ENCODE results near the gene TMUB2. TPM values are rescaled to one million over a fixed set of nuclear protein-coding genes. Genes with fewer than 3 reads are reported as not detected.
A peak's percentile ranks its signal among the peaks of the same experiment; 100 is the strongest.

TMUB2 gene
- total RNA-seq, 2 donors from 2014 or later: 22.6 to 31.0 TPM

DNA sequence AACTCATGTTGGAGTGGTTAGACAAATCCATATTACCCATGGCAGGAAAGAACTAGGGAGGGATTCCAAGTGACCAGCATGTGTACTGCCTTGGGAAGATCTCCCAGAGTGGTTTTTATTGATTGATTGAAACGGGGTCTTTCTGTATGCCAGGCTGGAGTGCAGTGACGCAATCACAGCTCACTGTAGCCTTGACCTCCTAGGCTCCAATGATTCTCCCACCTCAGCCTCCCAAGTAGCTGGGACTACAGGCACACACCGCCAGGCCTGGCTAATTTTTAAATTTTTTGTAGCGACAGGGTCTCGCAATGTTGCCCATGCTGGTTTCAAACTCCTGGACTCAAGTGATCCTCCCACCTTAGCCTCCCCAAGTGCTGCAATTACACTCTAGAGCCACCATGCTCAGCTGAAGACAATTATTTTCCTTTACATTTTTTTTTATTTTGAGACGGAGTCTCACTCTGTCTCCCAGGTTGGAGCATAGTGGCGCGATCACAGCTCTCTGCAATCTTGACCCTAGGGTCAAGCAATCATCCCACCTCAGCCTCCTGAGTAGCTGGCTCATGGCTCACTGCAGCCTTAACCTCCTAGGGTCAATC is 2.5 kb upstream of the TMUB2 start:
- Histone ChIP-seq H3K9me3 (no peaks in the 10 kb centered on the region), H3K27me3 (no peaks in the 10 kb centered on the region), H3K4me1 (peaks cover 35% of the 10 kb centered on the region), H3K36me3 (replicated peaks in 1 of 2; ENCODE audit: insufficient read depth in 1 of 2, low read depth in 2 of 2) (no peaks in the 10 kb centered on the region), H3K4me3 (no peak overlapping the region), H3K27ac (no peak overlapping the region)
- DNase-seq (no peak), ATAC-seq (no peak)
- intact Hi-C loops (cut with DNase I): no loop called here
- WGBS, 2 donors: 74 to 75% methylated on average over 8 of the region's 8 CpGs
- TF ChIP-seq, protein P1, sequence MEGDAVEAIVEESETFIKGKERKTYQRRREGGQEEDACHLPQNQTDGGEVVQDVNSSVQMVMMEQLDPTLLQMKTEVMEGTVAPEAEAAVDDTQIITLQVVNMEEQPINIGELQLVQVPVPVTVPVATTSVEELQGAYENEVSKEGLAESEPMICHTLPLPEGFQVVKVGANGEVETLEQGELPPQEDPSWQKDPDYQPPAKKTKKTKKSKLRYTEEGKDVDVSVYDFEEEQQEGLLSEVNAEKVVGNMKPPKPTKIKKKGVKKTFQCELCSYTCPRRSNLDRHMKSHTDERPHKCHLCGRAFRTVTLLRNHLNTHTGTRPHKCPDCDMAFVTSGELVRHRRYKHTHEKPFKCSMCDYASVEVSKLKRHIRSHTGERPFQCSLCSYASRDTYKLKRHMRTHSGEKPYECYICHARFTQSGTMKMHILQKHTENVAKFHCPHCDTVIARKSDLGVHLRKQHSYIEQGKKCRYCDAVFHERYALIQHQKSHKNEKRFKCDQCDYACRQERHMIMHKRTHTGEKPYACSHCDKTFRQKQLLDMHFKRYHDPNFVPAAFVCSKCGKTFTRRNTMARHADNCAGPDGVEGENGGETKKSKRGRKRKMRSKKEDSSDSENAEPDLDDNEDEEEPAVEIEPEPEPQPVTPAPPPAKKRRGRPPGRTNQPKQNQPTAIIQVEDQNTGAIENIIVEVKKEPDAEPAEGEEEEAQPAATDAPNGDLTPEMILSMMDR (IDR thresholded peaks at IDR 0.05): no peak
- no peak for TF ChIP-seq POLR2A (IDR thresholded peaks at IDR 0.05)

DNA sequence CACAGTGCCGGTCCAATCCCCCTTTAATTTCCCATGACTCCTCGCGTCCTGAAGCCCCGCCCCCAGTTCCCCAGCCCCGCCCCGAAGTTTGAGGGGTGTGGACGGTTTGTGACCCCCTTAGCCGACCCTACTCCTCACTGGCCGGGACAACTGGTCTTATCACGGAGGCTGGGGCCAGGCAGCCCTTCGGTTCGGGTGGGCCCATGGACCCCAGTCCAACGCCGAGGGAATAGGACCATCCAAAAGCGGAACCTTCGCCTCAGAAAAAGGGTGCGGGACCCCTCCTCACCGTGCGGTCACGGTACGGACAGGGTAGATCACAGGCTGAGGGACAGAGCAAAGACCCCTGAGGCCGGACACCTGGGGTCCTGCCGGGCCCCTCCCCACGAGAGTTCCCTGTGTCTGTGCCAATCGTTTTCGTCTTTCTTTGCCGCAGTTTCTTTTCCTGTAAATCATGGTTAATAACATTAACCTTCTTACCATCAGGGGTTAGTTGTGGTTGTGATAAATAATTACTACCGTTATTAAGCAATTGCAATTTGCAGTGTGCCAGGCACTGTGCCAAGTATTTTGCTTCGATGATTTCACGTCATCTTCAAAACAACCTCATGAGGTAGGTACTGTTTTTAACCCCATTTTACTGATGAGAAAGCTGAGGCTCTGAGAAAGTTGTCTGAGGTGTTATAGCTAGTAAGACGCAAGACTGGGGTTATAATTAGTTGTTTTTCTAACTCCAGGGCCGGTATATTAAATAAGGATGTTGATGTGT is 543 bp downstream of the TMUB2 start:
- H3K4me3 ChIP-seq: peak overlapping the region; percentile 55 to 62
- H3K4me1 ChIP-seq: peaks cover 35% of the 10 kb centered on the region
- H3K27ac ChIP-seq: peak overlapping the region; percentile 81 to 98 (median 97)
- no peaks in the 10 kb centered on the region for H3K36me3 ChIP-seq (replicated peaks in 1 of 2; ENCODE audit: insufficient read depth in 1 of 2, low read depth in 2 of 2)
- TF ChIP-seq, protein P1 (IDR thresholded peaks at IDR 0.05): no peak
- no peak for TF ChIP-seq POLR2A (IDR thresholded peaks at IDR 0.05)
- peak in 1 of 4 donors; percentile 36 for DNase-seq
- no peaks in the 10 kb centered on the region for H3K9me3 ChIP-seq
- peak; percentile 49 for ATAC-seq
- no peaks in the 10 kb centered on the region for H3K27me3 ChIP-seq
- intact Hi-C loops (cut with DNase I): no loop called here
- 1 to 4% methylated on average over 17 to 32 of the region's 32 CpGs for WGBS, 2 donors

DNA sequence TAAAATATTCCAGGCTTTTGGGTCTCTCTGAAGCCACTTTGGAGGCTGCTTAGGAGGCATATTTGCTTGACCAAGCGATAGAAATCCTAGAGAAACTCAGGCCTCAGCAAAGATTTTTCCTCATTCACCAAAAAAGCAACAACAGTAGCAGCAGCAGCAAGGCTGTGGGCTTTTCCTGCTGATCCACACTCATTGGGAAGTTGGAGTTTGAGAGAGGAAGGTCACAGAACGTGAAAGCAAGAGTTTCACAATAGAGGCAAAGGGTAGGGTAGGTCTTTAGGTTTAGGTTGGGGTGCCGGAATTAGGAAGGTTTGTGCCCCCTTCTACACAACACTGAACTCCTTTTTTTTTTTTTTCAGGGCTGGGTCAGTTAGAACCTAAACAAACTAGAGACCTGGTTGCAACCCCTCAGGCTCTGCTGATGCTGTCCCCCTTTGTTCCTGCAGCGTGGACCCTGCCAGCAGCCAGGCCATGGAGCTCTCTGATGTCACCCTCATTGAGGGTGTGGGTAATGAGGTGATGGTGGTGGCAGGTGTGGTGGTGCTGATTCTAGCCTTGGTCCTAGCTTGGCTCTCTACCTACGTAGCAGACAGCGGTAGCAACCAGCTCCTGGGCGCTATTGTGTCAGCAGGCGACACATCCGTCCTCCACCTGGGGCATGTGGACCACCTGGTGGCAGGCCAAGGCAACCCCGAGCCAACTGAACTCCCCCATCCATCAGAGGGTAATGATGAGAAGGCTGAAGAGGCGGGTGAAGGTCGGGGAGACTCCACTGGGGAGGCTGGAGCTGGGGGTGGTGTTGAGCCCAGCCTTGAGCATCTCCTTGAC is 2.0 kb downstream of the TMUB2 start:
- Histone ChIP-seq H3K4me3 (no peak overlapping the region), H3K9me3 (no peaks in the 10 kb centered on the region), H3K4me1 (peaks cover 35% of the 10 kb centered on the region), H3K27ac (peak overlapping the region in 1 of 4 donors; percentile 98), H3K27me3 (no peaks in the 10 kb centered on the region), H3K36me3 (replicated peaks in 1 of 2; ENCODE audit: insufficient read depth in 1 of 2, low read depth in 2 of 2) (no peaks in the 10 kb centered on the region)
- WGBS, 2 donors: 84 to 87% methylated on average over 9 to 11 of the region's 12 CpGs
- intact Hi-C loops (cut with DNase I): no loop called here
- no peak for DNase-seq
- no peak for TF ChIP-seq POLR2A (IDR thresholded peaks at IDR 0.05)
- TF ChIP-seq, protein P1 (IDR thresholded peaks at IDR 0.05): no peak
- ATAC-seq: no peak

DNA sequence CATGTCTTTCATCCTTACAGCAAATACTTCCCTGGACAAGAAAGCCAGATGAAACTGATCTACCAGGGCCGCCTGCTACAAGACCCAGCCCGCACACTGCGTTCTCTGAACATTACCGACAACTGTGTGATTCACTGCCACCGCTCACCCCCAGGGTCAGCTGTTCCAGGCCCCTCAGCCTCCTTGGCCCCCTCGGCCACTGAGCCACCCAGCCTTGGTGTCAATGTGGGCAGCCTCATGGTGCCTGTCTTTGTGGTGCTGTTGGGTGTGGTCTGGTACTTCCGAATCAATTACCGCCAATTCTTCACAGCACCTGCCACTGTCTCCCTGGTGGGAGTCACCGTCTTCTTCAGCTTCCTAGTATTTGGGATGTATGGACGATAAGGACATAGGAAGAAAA is 3.7 kb downstream of the TMUB2 start:
- Histone ChIP-seq H3K27ac (no peak overlapping the region), H3K4me3 (no peak overlapping the region), H3K27me3 (no peaks in the 10 kb centered on the region), H3K9me3 (no peaks in the 10 kb centered on the region), H3K4me1 (peaks cover 18% of the 10 kb centered on the region), H3K36me3 (replicated peaks in 1 of 2; ENCODE audit: insufficient read depth in 1 of 2, low read depth in 2 of 2) (peaks cover 4 to 8% of the 10 kb centered on the region in 2 donors)
- ATAC-seq (no peak), DNase-seq (no peak)
- intact Hi-C loops (cut with DNase I): no loop called here
- no peak for TF ChIP-seq POLR2A (IDR thresholded peaks at IDR 0.05)
- TF ChIP-seq, protein P1 (IDR thresholded peaks at IDR 0.05): no peak
- 91 to 94% methylated on average over 10 of the region's 10 CpGs for WGBS, 2 donors
